GM18867 (cell line): ENCODE measurements around the gene IFRD1.
"Not testable (repeated sequence)": the region's sequence is repeated elsewhere in the genome, so short reads cannot be mapped to it uniquely, and the experiment has no call there.

Experiments
- ATAC-seq: cut with Tn5 transposase; IDR thresholded peaks from one replicate; pipeline ENCODE4 v1.9.1; 2021; ENCODE audit warnings: mild to moderate bottlenecking, moderate library complexity; ENCODE audit not compliant: unreplicated experiment

Gene IFRD1

DNA sequence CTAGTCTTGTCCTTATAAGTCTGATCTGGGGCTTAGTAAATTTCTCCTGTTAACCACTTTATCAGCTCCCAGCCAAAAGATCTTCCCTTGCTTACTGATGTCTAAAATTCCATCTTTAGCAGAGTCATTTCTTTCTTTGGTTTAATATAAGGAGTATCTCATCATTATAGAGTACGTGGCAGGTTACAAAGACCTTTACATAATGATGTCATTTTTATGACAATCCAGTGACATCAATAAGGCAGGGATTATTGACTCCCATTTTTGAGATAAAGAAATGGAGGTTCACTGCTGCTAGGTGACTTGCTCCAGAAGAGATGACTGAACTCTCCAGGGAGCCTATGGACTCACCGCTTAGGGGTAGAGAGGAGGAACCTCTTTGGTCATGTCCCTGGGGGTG, 8.1 kb upstream of the IFRD1 start:
- no peak for ATAC-seq

DNA sequence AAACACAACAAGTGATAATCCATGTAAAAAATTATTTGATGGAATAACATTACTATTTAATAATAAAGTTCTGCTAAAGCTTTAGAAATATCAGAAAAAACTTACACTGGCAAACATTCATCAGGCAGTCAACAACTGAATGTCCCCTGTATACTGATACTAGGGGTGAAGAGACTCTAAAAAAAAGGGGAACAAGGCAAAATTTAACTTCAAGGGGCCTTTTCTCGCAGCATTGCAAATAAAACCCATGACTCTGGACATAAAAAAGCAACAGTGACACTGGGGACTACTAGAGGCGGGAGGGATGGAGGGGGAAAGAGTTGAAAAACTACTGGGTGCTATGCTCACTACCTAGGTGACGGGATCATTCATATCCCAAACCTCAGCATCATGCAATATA, 5.8 kb upstream of the IFRD1 start:
- ATAC-seq = no peak

- no peak for ATAC-seq
Measured at GRCh38 chr7:112446431-112446830, 3.8 kb upstream of the IFRD1 start.

DNA sequence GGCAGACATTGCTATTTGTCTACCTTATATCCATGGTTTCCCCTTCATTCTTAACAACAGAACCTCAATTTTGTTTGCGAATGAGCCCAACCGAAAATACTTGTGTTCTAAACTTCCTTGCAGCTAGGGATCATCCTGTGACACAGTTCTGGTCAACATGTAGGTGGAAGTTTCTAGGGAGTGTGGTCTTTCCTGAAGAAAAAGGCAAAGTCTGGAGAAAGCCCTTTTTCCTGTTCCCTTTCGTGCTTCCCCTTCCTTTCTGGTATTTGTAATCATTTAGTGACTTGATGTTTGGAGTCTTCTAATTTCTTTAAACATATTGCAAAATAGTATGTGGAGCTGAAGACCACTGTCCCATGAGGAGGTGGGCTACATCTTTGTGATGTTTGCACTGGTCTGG, 2.9 kb upstream of the IFRD1 start:
- no peak for ATAC-seq

- ATAC-seq = no peak
Measured at GRCh38 chr7:112448381-112448780, 1.9 kb upstream of the IFRD1 start.

DNA sequence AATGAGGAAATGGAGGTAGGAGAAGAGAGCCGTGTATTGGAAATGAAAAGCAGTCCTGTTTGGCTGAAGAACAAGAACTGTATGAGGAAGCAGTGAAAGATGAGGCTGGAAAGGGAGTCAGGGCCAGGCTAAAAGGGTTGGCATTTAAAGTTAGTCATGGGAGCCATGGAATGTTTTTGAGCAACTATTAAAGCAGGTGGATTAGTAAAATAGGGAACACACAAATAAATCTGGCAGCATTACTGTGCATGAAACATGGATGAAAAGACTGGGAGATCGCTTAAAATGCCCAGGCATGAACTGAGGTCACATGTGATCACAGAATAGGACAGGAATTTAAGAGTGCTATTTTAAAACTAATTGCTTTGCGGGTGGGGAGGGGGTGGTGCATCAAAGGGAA, 1.4 kb upstream of the IFRD1 start:
- no peak for ATAC-seq

DNA sequence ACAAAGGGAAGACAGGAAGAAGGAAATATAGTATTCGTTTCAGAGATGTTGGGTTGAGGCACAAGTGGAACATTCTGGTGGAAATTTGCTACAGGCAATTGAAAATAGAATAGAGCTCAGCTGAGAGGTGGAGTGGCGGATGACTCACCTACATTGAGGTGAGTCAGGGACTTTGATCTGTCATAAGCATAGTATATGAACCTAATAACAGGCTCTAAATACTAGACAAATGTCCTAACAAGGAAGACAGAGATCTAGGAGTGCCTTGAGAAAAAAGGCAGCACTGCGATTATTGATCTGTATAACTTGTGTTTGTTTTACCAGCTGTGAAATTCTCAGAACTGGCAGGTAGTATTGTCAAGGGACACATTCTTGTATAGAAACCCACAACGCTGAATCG, 907 bp upstream of the IFRD1 start:
- no peak for ATAC-seq

- peak; percentile 81 for ATAC-seq
Measured at GRCh38 chr7:112450807-112451761, 824 bp downstream of the IFRD1 start.

DNA sequence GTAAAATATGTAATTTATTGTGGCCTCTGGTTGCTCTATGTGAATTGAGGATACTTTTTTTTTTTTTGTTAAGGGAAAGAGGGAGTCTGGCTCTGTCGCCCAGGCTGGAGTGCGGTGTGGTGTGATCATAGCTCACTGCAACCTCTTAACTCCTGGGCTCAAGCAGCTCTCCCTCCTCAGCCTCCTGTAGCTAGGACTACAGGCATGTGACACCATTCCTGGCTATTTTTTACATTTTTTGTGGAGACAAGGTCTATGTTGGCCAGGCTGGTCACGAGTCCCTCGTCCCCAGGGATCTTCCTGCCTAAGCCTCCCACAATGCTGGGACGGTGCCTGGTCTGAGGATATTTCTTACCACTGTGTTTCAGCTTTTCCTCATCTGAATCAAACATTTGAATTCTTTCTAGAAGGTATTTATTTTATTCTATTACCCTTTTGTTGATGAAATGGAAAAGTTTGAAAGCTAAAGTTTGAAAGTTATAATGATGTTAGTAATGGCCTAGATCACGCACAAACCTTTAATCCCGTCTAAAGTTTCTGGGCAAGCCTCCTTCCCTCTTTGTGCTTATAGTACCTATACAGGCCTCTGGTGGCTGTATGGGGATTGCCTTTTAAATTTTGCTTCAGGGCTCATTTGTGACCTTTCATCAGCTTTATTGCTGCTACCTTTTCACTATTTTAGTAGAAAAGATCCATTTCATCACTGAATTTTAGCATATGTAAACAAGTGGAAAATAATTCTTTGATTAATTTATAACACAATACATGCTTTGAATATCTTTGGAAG, 2.0 kb downstream of the IFRD1 start:
- no peak for ATAC-seq

DNA sequence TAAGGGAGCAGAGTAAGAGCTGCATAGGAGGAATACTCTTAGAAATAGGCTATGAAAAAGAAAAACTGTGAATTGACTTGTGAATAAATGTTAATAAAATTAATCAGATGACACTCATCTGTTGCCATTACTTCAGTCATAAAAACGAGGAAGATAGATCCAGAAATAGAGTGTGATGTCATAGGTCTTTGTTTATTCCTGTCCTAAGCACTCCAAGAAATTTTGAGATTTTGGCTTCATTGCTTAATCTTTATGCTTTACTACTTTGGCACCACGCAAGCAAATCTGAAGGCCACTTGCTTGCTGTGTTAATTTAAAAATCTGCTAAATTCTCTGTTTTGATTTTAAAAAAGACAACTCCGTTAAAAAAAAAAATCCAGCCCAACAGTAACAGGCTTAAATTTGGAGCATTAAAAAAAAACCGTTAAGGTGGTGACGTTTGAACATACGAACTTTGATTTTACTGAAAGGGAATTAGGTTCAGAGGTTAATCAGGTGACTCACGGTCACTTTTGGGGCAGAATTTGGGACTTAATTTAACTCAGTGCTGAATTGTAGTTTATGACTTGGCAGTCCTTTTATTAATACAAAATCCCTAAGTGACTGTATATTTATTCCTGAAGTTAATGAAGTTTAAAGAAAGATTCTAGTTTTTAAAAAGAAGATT, 3.4 kb downstream of the IFRD1 start:
- ATAC-seq = no peak

DNA sequence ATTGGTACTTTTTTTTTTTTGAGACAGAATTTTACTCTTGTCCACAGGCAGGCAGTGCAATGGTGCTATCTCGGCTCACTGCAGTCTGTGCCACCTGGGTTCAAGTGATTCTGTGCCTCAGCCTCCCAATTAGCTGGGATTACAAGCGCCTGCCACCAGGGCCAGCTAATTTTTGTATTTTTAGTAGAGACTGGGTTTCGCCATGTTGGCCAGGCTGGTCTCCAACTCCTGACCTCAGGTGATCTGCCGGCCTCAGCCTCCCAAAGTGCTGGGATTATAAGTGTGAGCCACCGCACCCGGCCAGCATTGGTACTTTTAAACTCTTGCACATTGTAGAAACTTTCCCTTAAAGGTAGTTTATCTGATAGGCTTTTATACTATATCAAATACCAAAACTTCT, 3.9 kb downstream of the IFRD1 start:
- ATAC-seq = not testable (repeated sequence)

DNA sequence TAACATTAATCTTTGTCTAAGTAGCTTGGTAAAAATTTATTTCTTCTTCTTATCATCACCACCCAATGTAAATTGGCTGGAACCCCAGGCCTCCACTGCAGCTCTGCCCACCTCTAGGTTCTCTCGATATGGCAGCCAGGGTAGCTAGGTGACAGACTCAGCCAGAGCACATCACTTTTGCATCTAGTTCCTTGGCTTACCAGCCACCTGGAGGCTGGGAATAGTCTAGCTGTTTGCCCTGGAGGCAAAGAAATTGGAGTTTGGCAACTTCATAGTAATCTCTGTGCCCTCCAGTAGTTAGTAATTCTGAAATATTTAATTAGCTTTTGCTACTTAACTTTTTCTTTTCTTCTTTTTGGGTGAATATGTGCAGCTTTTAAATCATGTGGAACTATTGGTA, 9.4 kb downstream of the IFRD1 start:
- ATAC-seq = no peak

GRCh38 chr7:112462236-112462635, 12.0 kb downstream of the IFRD1 start:
- no peak for ATAC-seq

GRCh38 chr7:112467867-112468266, 17.6 kb downstream of the IFRD1 start:
- ATAC-seq = no peak

GRCh38 chr7:112470194-112470593, 19.9 kb downstream of the IFRD1 start:
- ATAC-seq = no peak

- no peak for ATAC-seq
Measured at GRCh38 chr7:112476390-112477052, 26.3 kb downstream of the IFRD1 start.

- no peak for ATAC-seq
Measured at GRCh38 chr7:112481121-112481736, 31.0 kb downstream of the IFRD1 start.

DNA sequence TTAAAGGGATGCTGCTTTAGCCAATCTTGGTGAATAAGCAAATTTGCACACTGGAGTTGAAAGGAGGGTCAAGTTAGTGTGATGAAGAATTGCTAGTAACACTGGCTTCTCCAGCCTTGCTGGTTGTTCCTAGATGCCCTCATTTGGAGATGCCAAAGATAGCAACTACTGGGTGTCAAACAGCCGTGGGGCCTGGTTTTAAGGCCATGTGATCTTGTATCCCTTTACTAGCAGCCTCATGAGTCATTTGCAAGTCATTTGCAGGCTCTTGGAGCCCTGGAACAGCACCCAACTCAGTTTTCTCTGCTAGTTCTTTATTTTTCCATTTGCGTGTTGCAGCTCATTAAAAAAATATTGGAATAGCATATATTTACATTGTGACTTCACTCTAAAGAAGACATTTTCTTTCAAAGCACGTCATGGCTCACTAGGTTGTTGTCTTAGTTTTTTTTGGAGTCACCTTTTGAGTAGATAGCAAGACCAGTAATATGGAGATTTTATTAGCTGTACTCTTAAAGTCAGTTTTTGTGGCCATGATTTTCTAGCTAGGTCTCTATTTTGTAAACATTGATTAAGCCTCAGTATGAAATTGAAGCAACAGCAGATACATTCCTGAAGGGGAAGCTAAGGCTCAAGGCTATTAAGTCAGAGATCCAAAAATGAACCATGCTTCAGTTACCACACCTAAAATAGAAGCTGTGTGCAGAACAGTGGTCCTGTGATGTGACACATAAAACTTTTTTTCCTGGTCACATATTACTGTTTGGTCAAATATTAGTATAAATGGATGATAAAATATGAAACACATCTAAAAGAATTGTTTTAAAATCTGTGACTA, 31.8 kb downstream of the IFRD1 start:
- ATAC-seq = no peak

DNA sequence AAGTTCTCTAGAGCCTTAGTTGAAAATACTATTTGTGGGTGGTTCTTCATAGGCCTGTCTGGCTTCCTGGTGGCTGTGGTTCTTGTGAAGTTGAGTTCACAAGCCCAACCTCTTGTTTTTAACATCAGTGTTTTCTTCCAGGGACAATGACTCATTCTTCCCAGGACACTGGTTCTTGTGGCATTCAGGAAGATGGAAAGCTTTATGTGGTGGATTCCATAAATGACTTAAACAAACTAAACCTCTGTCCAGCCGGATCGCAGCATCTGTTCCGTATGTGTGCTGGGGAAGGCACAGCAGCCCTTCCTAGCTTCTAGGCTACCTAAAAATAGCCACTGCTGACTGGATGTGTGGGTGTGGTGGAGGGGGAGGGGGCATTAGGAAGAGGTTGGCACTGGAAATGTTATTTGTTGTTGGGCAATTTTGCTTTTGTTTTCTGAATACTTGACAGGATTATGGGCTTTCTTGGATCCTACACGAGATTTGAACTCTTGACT, 34.5 kb downstream of the IFRD1 start:
- ATAC-seq = no peak
